ENCODE results near the gene CBLB. TPM values are rescaled to one million over a fixed set of nuclear protein-coding genes. Genes with fewer than 3 reads are reported as not detected.
A peak's percentile ranks its signal among the peaks of the same experiment; 100 is the strongest.

Gene CBLB
- total and polyA plus RNA-seq, 2 donors (not counting 1 experiment from before 2014, with no cell fraction given), result 26.9 to 28.5 TPM

- Histone ChIP-seq H3K27me3 (ENCODE audit: control insufficient read depth, insufficient read depth, low read length) (no peaks in the 10 kb centered on the region), H3K9ac (ENCODE audit: insufficient read depth, low read length) (no peak overlapping the region), H3K4me3 (replicated peaks in 1 of 4; ENCODE audit: control extremely low read depth in 1 of 4, insufficient read depth in 1 of 4, low read depth in 3 of 4, low read length in 4 of 4) (no peak overlapping the region), H4K20me1 (ENCODE audit: control insufficient read depth, extremely low read depth, insufficient read depth, low read length) (no peaks in the 10 kb centered on the region), H2AFZ (ENCODE audit: low read length) (no peak overlapping the region), H3K4me1 (ENCODE audit: control insufficient read depth, extremely low read depth, insufficient read depth, low read length) (peaks cover 1% of the 10 kb centered on the region), H3K9me3 (ENCODE audit: control insufficient read depth, insufficient read depth, low read depth, low read length) (no peaks in the 10 kb centered on the region), H3K79me2 (ENCODE audit: control insufficient read depth, insufficient read depth, low read length) (peaks cover 4% of the 10 kb centered on the region), H3K27ac (ENCODE audit: insufficient read depth, low read length) (no peak overlapping the region), H3K4me2 (ENCODE audit: extremely low read depth, insufficient read depth, low read length) (no peak overlapping the region), H3K36me3 (ENCODE audit: control insufficient read depth, insufficient read depth, low read length) (no peaks in the 10 kb centered on the region)
- no peak for TF ChIP-seq EZH2 (IDR thresholded peaks at IDR 0.05; ENCODE audit: low read length, missing control alignments)
- no peak for TF ChIP-seq CTCF (conservative IDR thresholded peaks at IDR 0.05 in 1 of 2, IDR thresholded peaks at IDR 0.05 in 1 of 2; ENCODE audit: low read depth in 1 of 2, low read length in 2 of 2)
- no peak for DNase-seq (ENCODE audit: low read depth in 2 of 2)
These were observed 38.0 kb downstream of the CBLB start for GRCh38 chr3:105830836-105831235.

GRCh38 chr3:105829871-105830622, 38.8 kb downstream of the CBLB start:
- H3K79me2 ChIP-seq (ENCODE audit: control insufficient read depth, insufficient read depth, low read length), result peaks cover 4% of the 10 kb centered on the region
- no peaks in the 10 kb centered on the region for H3K36me3 ChIP-seq (ENCODE audit: control insufficient read depth, insufficient read depth, low read length)
- H3K4me3 ChIP-seq (replicated peaks in 1 of 4; ENCODE audit: control extremely low read depth in 1 of 4, insufficient read depth in 1 of 4, low read depth in 3 of 4, low read length in 4 of 4), result no peak overlapping the region
- no peak overlapping the region for H3K4me2 ChIP-seq (ENCODE audit: extremely low read depth, insufficient read depth, low read length)
- TF ChIP-seq CTCF (conservative IDR thresholded peaks at IDR 0.05 in 1 of 2, IDR thresholded peaks at IDR 0.05 in 1 of 2; ENCODE audit: low read depth in 1 of 2, low read length in 2 of 2) (no peak), EZH2 (IDR thresholded peaks at IDR 0.05; ENCODE audit: low read length, missing control alignments) (no peak)
- no peak overlapping the region for H2AFZ ChIP-seq (ENCODE audit: low read length)
- no peak overlapping the region for H3K27ac ChIP-seq (ENCODE audit: insufficient read depth, low read length)
- H3K9ac ChIP-seq (ENCODE audit: insufficient read depth, low read length), result no peak overlapping the region
- peak; percentile 44 to 60 for DNase-seq (ENCODE audit: low read depth in 2 of 2)
- H3K4me1 ChIP-seq (ENCODE audit: control insufficient read depth, extremely low read depth, insufficient read depth, low read length), result no peaks in the 10 kb centered on the region
- H3K27me3 ChIP-seq (ENCODE audit: control insufficient read depth, insufficient read depth, low read length), result no peaks in the 10 kb centered on the region
- H3K9me3 ChIP-seq (ENCODE audit: control insufficient read depth, insufficient read depth, low read depth, low read length), result no peaks in the 10 kb centered on the region
- no peaks in the 10 kb centered on the region for H4K20me1 ChIP-seq (ENCODE audit: control insufficient read depth, extremely low read depth, insufficient read depth, low read length)

- Histone ChIP-seq H3K36me3 (ENCODE audit: control insufficient read depth, insufficient read depth, low read length) (no peaks in the 10 kb centered on the region), H2AFZ (ENCODE audit: low read length) (no peak overlapping the region), H3K79me2 (ENCODE audit: control insufficient read depth, insufficient read depth, low read length) (peaks cover 4% of the 10 kb centered on the region), H3K9ac (ENCODE audit: insufficient read depth, low read length) (no peak overlapping the region), H3K4me2 (ENCODE audit: extremely low read depth, insufficient read depth, low read length) (no peak overlapping the region), H4K20me1 (ENCODE audit: control insufficient read depth, extremely low read depth, insufficient read depth, low read length) (no peaks in the 10 kb centered on the region), H3K4me3 (replicated peaks in 1 of 4; ENCODE audit: control extremely low read depth in 1 of 4, insufficient read depth in 1 of 4, low read depth in 3 of 4, low read length in 4 of 4) (no peak overlapping the region), H3K9me3 (ENCODE audit: control insufficient read depth, insufficient read depth, low read depth, low read length) (no peaks in the 10 kb centered on the region), H3K27ac (ENCODE audit: insufficient read depth, low read length) (no peak overlapping the region), H3K4me1 (ENCODE audit: control insufficient read depth, extremely low read depth, insufficient read depth, low read length) (no peaks in the 10 kb centered on the region), H3K27me3 (ENCODE audit: control insufficient read depth, insufficient read depth, low read length) (no peaks in the 10 kb centered on the region)
- DNase-seq (ENCODE audit: low read depth in 2 of 2), result no peak
- TF ChIP-seq CTCF (conservative IDR thresholded peaks at IDR 0.05 in 1 of 2, IDR thresholded peaks at IDR 0.05 in 1 of 2; ENCODE audit: low read depth in 1 of 2, low read length in 2 of 2) (no peak), EZH2 (IDR thresholded peaks at IDR 0.05; ENCODE audit: low read length, missing control alignments) (no peak)
These were observed 39.6 kb downstream of the CBLB start for GRCh38 chr3:105829229-105829628.
